Dedifferentiated amniotic fluid mesenchymal stem cell (primary cell): Measurements from ENCODE around the gene ZP3.
A peak's percentile ranks its signal among the peaks of the same experiment; 100 is the strongest.
"Not testable (repeated sequence)": the region's sequence is repeated elsewhere in the genome, so short reads cannot be mapped to it uniquely, and the experiment has no call there.

Experiments used
- DNase-seq: peaks from one replicate; pipeline ENCODE4 v3.0.0-alpha.2; 2016; ENCODE audit errors: extremely low spot score

ZP3 gene

GRCh38 chr7:76424413-76425111 lies at the start of gene ZP3:
TSS of gene ZP3 (plus strand) at chr7:76424950. CDS start at chr7:76424965, 15 bp downstream.
- DNase-seq = no peak

GRCh38 chr7:76375251-76375650 lies 49.5 kb upstream of the ZP3 start:
- no peak for DNase-seq

GRCh38 chr7:76377186-76377918 lies 47.4 kb upstream of the ZP3 start:
- no peak for DNase-seq

- DNase-seq = no peak
Observed at GRCh38 chr7:76380623-76380966, 44.2 kb upstream of the ZP3 start.

- no peak for DNase-seq
Observed at GRCh38 chr7:76381814-76382213, 42.9 kb upstream of the ZP3 start.

GRCh38 chr7:76383089-76383944 lies 41.4 kb upstream of the ZP3 start:
- DNase-seq = no peak

- DNase-seq = no peak
Observed at GRCh38 chr7:76386691-76387260, 38.0 kb upstream of the ZP3 start.

GRCh38 chr7:76387789-76388188 lies 37.0 kb upstream of the ZP3 start:
- DNase-seq = not testable (repeated sequence)

GRCh38 chr7:76390092-76390491 lies 34.7 kb upstream of the ZP3 start:
- no peak for DNase-seq

GRCh38 chr7:76392531-76393115 lies 32.1 kb upstream of the ZP3 start:
- DNase-seq = no peak

- peak; percentile 77 for DNase-seq
Observed at GRCh38 chr7:76393116-76394031, 31.4 kb upstream of the ZP3 start.

GRCh38 chr7:76394957-76395356 lies 29.8 kb upstream of the ZP3 start:
- no peak for DNase-seq

- not testable (repeated sequence) for DNase-seq
Observed at GRCh38 chr7:76395605-76395964, 29.2 kb upstream of the ZP3 start.

- DNase-seq = no peak
Observed at GRCh38 chr7:76395965-76396726, 28.6 kb upstream of the ZP3 start.

- DNase-seq = no peak
Observed at GRCh38 chr7:76396864-76397263, 27.9 kb upstream of the ZP3 start.

- DNase-seq = no peak
Observed at GRCh38 chr7:76397409-76398183, 27.2 kb upstream of the ZP3 start.

- DNase-seq = no peak
Observed at GRCh38 chr7:76400248-76400647, 24.5 kb upstream of the ZP3 start.

GRCh38 chr7:76403097-76403496 lies 21.7 kb upstream of the ZP3 start:
- DNase-seq = not testable (repeated sequence)

GRCh38 chr7:76403780-76404494 lies 20.8 kb upstream of the ZP3 start:
- no peak for DNase-seq
